OCI-LY7 (cell line): Measurements from ENCODE around the gene NTPCR. TPM values are rescaled to one million over a fixed set of nuclear protein-coding genes. Genes with fewer than 3 reads are reported as not detected.

Source experiments
- BruUV-seq: library from RNA; stranded (reverse); fragments of 400-500 nt; replicated peaks from 2 replicates; lab custom pipeline; 2021; lab: Mats Ljungman, UMichigan
- CTCF ChIA-PET: fragments of 300-600 bp; sonication (Branson Sonifier 250); formaldehyde crosslinking; loops from one replicate; lab custom pipeline; 2022; ENCODE audit warnings: antibody characterized with exemption; ENCODE audit not compliant: unreplicated experiment; lab: Charles Lee
- POLR2A ChIA-PET: fragments of 300-600 bp; sonication (Branson Sonifier 250); formaldehyde crosslinking; loops from one replicate; lab custom pipeline; 2022; ENCODE audit warnings: antibody characterized with exemption; lab: Charles Lee
- DNase-seq: peaks from one replicate; pipeline ENCODE4 v3.0.0-alpha.2; 2015; ENCODE audit warnings: low spot score
- H2AFZ ChIP-seq: fragments of 200-600 bp; sonication (generic), shearing (Covaris generic); 2 replicates; pipeline ENCODE4 v1.6.1; 2014; ENCODE audit warnings: mild to moderate bottlenecking, antibody characterized with exemption, low read length, moderate library complexity
- H3K27ac ChIP-seq: fragments of 200-600 bp; sonication (generic); 2 replicates; pipeline ENCODE4 v1.5.1; 2014; ENCODE audit warnings: mixed run types, low read depth, mild to moderate bottlenecking, moderate library complexity, low read length, inconsistent platforms; ENCODE audit not compliant: poor library complexity, severe bottlenecking
- H3K36me3 ChIP-seq: fragments of 200-600 bp; sonication (generic); 2 replicates; pipeline ENCODE4 v1.6.1; 2014; ENCODE audit warnings: mild to moderate bottlenecking, antibody characterized with exemption, low read length, moderate library complexity, mixed read lengths; ENCODE audit not compliant: insufficient read depth
- H3K4me1 ChIP-seq: fragments of 200-600 bp; sonication (generic); 2 replicates; pipeline ENCODE4 v1.5.1; 2014; ENCODE audit warnings: mild to moderate bottlenecking, low read length; ENCODE audit not compliant: insufficient read depth, poor library complexity, severe bottlenecking
- H3K4me2 ChIP-seq: fragments of 200-600 bp; sonication (generic); 2 replicates; pipeline ENCODE4 v1.6.1; 2014; ENCODE audit warnings: mild to moderate bottlenecking, low read length
- H3K4me3 ChIP-seq: fragments of 200-600 bp; sonication (generic); 2 replicates; pipeline ENCODE4 v1.5.1; 2014; ENCODE audit warnings: mild to moderate bottlenecking, low read depth, low read length; ENCODE audit not compliant: poor library complexity, severe bottlenecking
- H3K79me2 ChIP-seq: fragments of 200-600 bp; sonication (generic); 2 replicates; pipeline ENCODE4 v1.6.1; 2016; ENCODE audit warnings: low read depth, mild to moderate bottlenecking, low read length, moderate library complexity, mixed read lengths; ENCODE audit not compliant: insufficient read depth
- H3K9me2 ChIP-seq: fragments of 200-600 bp; sonication (generic); 2 replicates; pipeline ENCODE4 v1.6.1; 2016; ENCODE audit warnings: mild to moderate bottlenecking, low read length, mixed read lengths; ENCODE audit not compliant: insufficient read depth
- H3K9me3 ChIP-seq: fragments of 200-600 bp; sonication (generic); 2 replicates; pipeline ENCODE4 v1.6.1; 2014; ENCODE audit warnings: mild to moderate bottlenecking, mixed run types, low read length, mixed read lengths
- H4K20me1 ChIP-seq: fragments of 200-600 bp; sonication (generic); 2 replicates; pipeline ENCODE4 v1.6.1; 2014; ENCODE audit warnings: mild to moderate bottlenecking, antibody characterized with exemption, low read length, moderate library complexity, mixed read lengths; ENCODE audit not compliant: insufficient read depth
- CTCF ChIP-seq: fragments of 200-600 bp; sonication (generic); conservative IDR thresholded peaks from 2 replicates; pipeline ENCODE4 v1.5.1; 2014; ENCODE audit warnings: mild to moderate bottlenecking, antibody characterized with exemption, low read length, moderate library complexity, mixed read lengths
- EZH2phosphoT487 ChIP-seq: fragments of 200-600 bp; sonication (generic); IDR thresholded peaks from 2 replicates; pipeline ENCODE4 v1.6.1; 2018; ENCODE audit warnings: low read depth, borderline replicate concordance, mild to moderate bottlenecking, mixed run types, antibody characterized with exemption, low read length, moderate library complexity, mixed read lengths
- intact Hi-C: fragments of 100-400 bp; cut with micrococcal nuclease; formaldehyde crosslinking; loops from one replicate; pipeline ENCODE4 v1.10.0; 2022; ENCODE audit not compliant: unreplicated experiment
- total RNA-seq, 2 experiments: library from RNA; depleted of rRNA in 1 of 2; stranded (reverse); fragments of >200 nt in 1 of 2; shearing (Covaris generic) in 1 of 2; gene quantifications; 2 replicates each; pipeline ENCODE4 v1.2.3, GENCODE V29; 2014 to 2022

The NTPCR gene
- total RNA-seq, 2 experiments from 2014 or later: 17.3 to 39.1 TPM

DNA sequence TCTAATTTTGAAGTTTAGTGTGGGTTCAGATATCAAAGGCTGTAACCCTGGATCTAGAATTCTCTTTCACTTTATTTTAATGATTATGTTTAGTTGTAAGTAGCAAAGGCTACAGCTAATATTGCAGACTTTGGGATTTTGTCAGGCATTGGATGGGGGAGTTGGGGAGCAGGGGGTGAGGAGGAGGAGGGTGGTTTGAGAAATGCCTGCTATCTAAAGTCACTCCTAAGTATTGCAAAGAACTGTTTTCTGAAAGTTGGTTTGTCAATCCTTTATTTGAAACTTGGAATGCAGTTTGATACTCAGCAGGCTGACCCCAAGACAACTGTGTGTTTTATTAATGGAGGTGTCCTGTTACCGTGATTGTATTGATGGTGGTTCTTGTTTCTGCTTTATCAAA, 1.2 kb downstream of the NTPCR start:
- ChIA-PET CTCF (interaction anchor here (0.6 kb wide), 1 partner anchor 352 kb away, joined by 3 read pairs; no protein-coding TSS in a partner anchor), POLR2A (interaction anchor here (0.7 to 1.3 kb wide), 4 partner anchors 16 to 712 kb away, joined by 3 to 4 read pairs (median 3); no protein-coding TSS in a partner anchor)
- H3K4me3 ChIP-seq: peak overlapping the region; percentile 96
- BruUV-seq: no TSS peak
- H4K20me1 ChIP-seq: peaks cover 3% of the 10 kb centered on the region; the same call in 1 of the 2 replicates
- no peaks in the 10 kb centered on the region for H3K9me2 ChIP-seq
- H3K27ac ChIP-seq: no peak overlapping the region
- H3K4me2 ChIP-seq: peak overlapping the region; percentile 98
- peaks cover 16% of the 10 kb centered on the region for H3K4me1 ChIP-seq
- H3K79me2 ChIP-seq: peaks cover 3% of the 10 kb centered on the region; the same call in 1 of the 2 replicates
- intact Hi-C loops: loop anchor here (2.0 kb wide), 1 partner anchor 317 kb away; no protein-coding TSS in a partner anchor
- no peak for TF ChIP-seq CTCF
- TF ChIP-seq EZH2phosphoT487: no peak
- H3K36me3 ChIP-seq: peaks cover 7% of the 10 kb centered on the region
- no peaks in the 10 kb centered on the region for H3K9me3 ChIP-seq
- no peak for DNase-seq
- no peak overlapping the region; the same call in 1 of the 2 replicates for H2AFZ ChIP-seq

- no peak overlapping the region for H3K4me3 ChIP-seq
- peaks cover 3% of the 10 kb centered on the region; the same call in 1 of the 2 replicates for H3K79me2 ChIP-seq
- TF ChIP-seq CTCF (peak; percentile 78), EZH2phosphoT487 (no peak)
- CTCF ChIA-PET: no interaction called here
- BruUV-seq: no TSS peak
- peaks cover 3% of the 10 kb centered on the region; the same call in 1 of the 2 replicates for H4K20me1 ChIP-seq
- no peak overlapping the region for H3K4me2 ChIP-seq
- no peaks in the 10 kb centered on the region for H3K9me2 ChIP-seq
- no peak overlapping the region for H2AFZ ChIP-seq
- H3K36me3 ChIP-seq: peaks cover 17% of the 10 kb centered on the region
- POLR2A ChIA-PET: no interaction called here
- H3K4me1 ChIP-seq: peaks cover 16% of the 10 kb centered on the region
- peak; percentile 73 for DNase-seq
- no peaks in the 10 kb centered on the region for H3K9me3 ChIP-seq
- intact Hi-C loops: no loop called here
- no peak overlapping the region for H3K27ac ChIP-seq
These were observed 2.4 kb downstream of the NTPCR start for GRCh38 chr1:232952514-232953499.
